LNCaP clone FGC (cell line): ENCODE results near the gene AHR.

ENCODE experiments used
- DNase-seq: peaks from one replicate; pipeline ENCODE4 v3.0.0-alpha.2; 2011; ENCODE audit warnings: low read depth
- H3K4me3 ChIP-seq: 2 replicates; pipeline ENCODE4 v1.5.1; 2011; ENCODE audit warnings: mild to moderate bottlenecking, low read depth, low read length, control low read depth
- CTCF ChIP-seq: IDR thresholded peaks from 2 replicates; pipeline ENCODE4 v1.5.1; 2012; ENCODE audit warnings: mild to moderate bottlenecking; ENCODE audit not compliant: control insufficient read depth, insufficient read depth; ENCODE audit errors: extremely low read depth

AHR gene

DNA sequence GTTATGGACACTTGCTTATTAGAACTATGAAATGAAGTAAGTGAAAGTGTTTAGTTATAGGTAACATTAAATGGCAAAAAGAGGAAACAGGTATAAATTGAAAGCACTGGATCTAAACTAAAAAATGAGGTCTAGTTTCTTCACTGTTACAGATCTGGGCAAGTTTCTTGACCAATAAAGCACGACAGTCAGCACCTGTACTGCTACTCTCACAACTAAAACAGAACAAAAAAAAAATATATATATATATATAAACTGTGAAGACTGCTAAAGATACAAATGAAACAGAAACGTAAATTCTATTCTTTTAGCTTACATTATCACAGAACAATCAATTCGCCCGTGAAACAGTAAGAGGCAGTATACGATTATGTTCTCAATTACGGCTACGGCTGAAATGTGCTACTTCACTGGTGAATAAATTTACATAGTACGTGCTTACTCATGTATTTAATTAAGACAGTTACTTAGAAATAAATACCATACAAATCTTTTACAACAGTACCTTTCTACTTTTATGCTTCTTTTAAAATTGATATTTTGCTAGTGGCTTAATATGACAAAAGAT is 4.2 kb downstream of the AHR start:
- no peak for DNase-seq
- H3K4me3 ChIP-seq: no peak overlapping the region
- peak; percentile 54 for TF ChIP-seq CTCF

- peak; percentile 37 for DNase-seq
Observed at GRCh38 chr7:17304926-17305325, 6.5 kb downstream of the AHR start.

DNA sequence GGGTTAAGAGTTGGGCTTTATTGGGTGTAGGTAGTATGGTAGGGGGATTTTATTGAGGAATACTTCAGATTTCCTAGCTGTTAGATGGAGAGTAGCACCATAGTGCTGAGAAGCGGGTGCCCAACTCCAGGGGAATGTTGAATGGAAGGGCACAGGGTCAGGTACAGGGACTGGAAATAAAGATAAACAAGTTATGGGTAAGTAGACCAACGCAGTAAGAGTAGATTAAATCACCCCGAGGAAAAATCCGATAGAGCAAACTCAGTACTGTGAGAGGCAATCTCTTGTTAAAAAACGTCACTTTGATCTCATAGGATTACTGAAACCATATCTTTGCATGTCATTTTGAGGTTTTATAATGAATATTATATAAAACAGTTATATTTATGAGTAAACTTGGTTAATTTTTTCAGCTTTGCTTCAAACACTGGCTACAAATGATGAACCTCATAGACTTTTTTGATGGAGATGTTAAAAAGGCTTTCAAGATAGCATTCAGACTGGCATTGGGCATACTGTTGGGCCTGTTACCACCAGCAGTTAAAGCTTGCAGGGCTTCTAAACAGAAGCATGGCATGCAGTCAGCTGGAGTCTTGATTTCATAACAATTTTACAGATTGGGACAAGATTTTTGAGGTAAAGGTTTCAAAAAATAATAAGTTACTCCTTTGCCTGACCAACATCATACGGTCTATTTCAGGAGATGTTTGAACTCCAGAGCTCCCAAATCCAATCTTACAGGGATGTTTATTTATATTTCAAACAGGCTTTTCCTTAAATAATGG is 7.1 kb downstream of the AHR start:
- TF ChIP-seq CTCF: no peak

More at GRCh38 chr7:17304926-17305325, 6.5 kb downstream of the AHR start:
- TF ChIP-seq CTCF: no peak
- no peak overlapping the region for H3K4me3 ChIP-seq

GRCh38 chr7:17307000-17307399 is 8.5 kb downstream of the AHR start:
- no peak for TF ChIP-seq CTCF
- no peak for DNase-seq
- H3K4me3 ChIP-seq: no peak overlapping the region

More for the DNA sequence above, 7.1 kb downstream of the AHR start:
- no peak overlapping the region for H3K4me3 ChIP-seq
- no peak for DNase-seq

- no peak for DNase-seq
- no peak overlapping the region for H3K4me3 ChIP-seq
- TF ChIP-seq CTCF: no peak
Observed at GRCh38 chr7:17307558-17307957, 9.1 kb downstream of the AHR start.

- TF ChIP-seq CTCF: no peak
- no peak for DNase-seq
- no peak overlapping the region for H3K4me3 ChIP-seq
Observed at GRCh38 chr7:17307969-17308648, 9.7 kb downstream of the AHR start.
